Measurements from ENCODE around the gene RAB14. TPM values are rescaled to one million over a fixed set of nuclear protein-coding genes. Genes with fewer than 3 reads are reported as not detected.

RAB14 gene
- polyA plus RNA-seq, 1 of the 3 experiments (the other 2 are of a cell fraction) = 17.4 TPM

GRCh38 chr9:121183666-121184423 lies 17.8 kb downstream of the RAB14 start:
- 93% methylated on average over 3 of the region's 3 CpGs for WGBS (ENCODE audit: low lambda C conversion rate)
- Histone ChIP-seq H2AFZ (ENCODE audit: low read depth) (no peak overlapping the region), H3K27ac (ENCODE audit: low read depth in 2 of 2, low read length in 1 of 2) (no peak overlapping the region), H4K20me1 (ENCODE audit: insufficient read depth) (peaks cover 41% of the 10 kb centered on the region), H3K36me3 (replicated peaks in 1 of 2; ENCODE audit: control insufficient read depth in 1 of 2, insufficient read depth in 2 of 2, low read length in 1 of 2) (peaks cover 57 to 64% of the 10 kb centered on the region in 2 experiments), H3K9ac (no peak overlapping the region), H3K4me3 (ENCODE audit: low read depth in 2 of 2, low read length in 1 of 2) (no peak overlapping the region), H3K4me2 (no peak overlapping the region), H3F3A (replicated peaks; ENCODE audit: insufficient read depth) (no peaks in the 10 kb centered on the region), H3K9me3 (no peaks in the 10 kb centered on the region), H3K79me2 (ENCODE audit: insufficient read depth) (peaks cover 89% of the 10 kb centered on the region), H3K27me3 (ENCODE audit: insufficient read depth) (no peaks in the 10 kb centered on the region), H3K4me1 (ENCODE audit: control insufficient read depth in 1 of 2, insufficient read depth in 2 of 2, low read depth in 1 of 2, low read length in 1 of 2) (peaks cover 0 to 6% of the 10 kb centered on the region in 2 experiments; a peak in 1 of 4 replicates), H3K9me2 (no peaks in the 10 kb centered on the region)
- POLR2A ChIA-PET = no interaction called here
- no peak for TF ChIP-seq MXI1 (IDR thresholded peaks at IDR 0.05; ENCODE audit: low read depth, low read length)
- no peak for TF ChIP-seq TAF1 (IDR thresholded peaks at IDR 0.05; ENCODE audit: borderline replicate concordance, low read depth, low read length)
- TF ChIP-seq SMC3 (IDR thresholded peaks at IDR 0.05; ENCODE audit: low read depth, low read length) = no peak
- TF ChIP-seq FOXJ3 (CRISPR knock-in tag; IDR thresholded peaks at IDR 0.05) = no peak
- no peak for TF ChIP-seq YY1 (IDR thresholded peaks at IDR 0.05; ENCODE audit: low read depth)
- TF ChIP-seq, protein P1, sequence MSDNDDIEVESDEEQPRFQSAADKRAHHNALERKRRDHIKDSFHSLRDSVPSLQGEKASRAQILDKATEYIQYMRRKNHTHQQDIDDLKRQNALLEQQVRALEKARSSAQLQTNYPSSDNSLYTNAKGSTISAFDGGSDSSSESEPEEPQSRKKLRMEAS (IDR thresholded peaks at IDR 0.05; ENCODE audit: low read depth) = no peak
- CTCF ChIA-PET = interaction anchor here (0.8 to 3.5 kb wide), 2 partner anchors 15 to 29 kb away, joined by 3 to 9 read pairs; no protein-coding TSS in a partner anchor
- no peak for DNase-seq

DNA sequence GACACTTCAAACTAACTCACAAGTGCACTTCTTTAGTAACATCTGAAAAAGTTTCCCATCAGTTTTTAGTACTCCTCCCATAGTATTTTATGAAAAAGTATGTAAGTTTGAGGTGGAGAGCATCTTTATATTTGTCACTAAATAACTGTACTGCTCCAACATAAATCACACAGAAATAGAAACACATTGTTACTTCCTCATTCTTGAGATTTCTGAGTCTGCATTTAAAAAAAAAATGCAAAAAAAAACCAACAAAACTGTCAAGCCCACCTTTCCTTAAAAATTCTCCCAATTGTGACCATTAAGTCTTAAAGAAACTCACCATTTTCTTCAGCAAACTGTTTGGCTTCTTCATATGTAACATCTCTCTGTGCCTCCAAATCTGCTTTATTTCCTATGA lies 18.7 kb downstream of the RAB14 start:
- H3K4me1 ChIP-seq (ENCODE audit: control insufficient read depth in 1 of 2, insufficient read depth in 2 of 2, low read depth in 1 of 2, low read length in 1 of 2) = peaks cover 0 to 6% of the 10 kb centered on the region in 2 experiments; a peak in 1 of 4 replicates
- no peak overlapping the region for H3K4me3 ChIP-seq (ENCODE audit: low read depth in 2 of 2, low read length in 1 of 2)
- H4K20me1 ChIP-seq (ENCODE audit: insufficient read depth) = peaks cover 35% of the 10 kb centered on the region
- no peak overlapping the region for H3K4me2 ChIP-seq
- peaks cover 86% of the 10 kb centered on the region for H3K79me2 ChIP-seq (ENCODE audit: insufficient read depth)
- H3K27me3 ChIP-seq (ENCODE audit: insufficient read depth) = no peaks in the 10 kb centered on the region
- H3K27ac ChIP-seq (ENCODE audit: low read depth in 2 of 2, low read length in 1 of 2) = no peak overlapping the region
- CTCF ChIA-PET = no interaction called here
- H2AFZ ChIP-seq (ENCODE audit: low read depth) = no peak overlapping the region
- H3K9ac ChIP-seq = no peak overlapping the region
- POLR2A ChIA-PET = no interaction called here
- H3K36me3 ChIP-seq (replicated peaks in 1 of 2; ENCODE audit: control insufficient read depth in 1 of 2, insufficient read depth in 2 of 2, low read length in 1 of 2) = peaks cover 61 to 72% of the 10 kb centered on the region in 2 experiments
- no peaks in the 10 kb centered on the region for H3K9me2 ChIP-seq
- H3K9me3 ChIP-seq = no peaks in the 10 kb centered on the region
- TF ChIP-seq TCF12 (IDR thresholded peaks at IDR 0.05) (no peak), ELF1 (IDR thresholded peaks at IDR 0.05) (peak; percentile 62; the same call in 1 of the 2 replicates)
- TF ChIP-seq, protein P2, sequence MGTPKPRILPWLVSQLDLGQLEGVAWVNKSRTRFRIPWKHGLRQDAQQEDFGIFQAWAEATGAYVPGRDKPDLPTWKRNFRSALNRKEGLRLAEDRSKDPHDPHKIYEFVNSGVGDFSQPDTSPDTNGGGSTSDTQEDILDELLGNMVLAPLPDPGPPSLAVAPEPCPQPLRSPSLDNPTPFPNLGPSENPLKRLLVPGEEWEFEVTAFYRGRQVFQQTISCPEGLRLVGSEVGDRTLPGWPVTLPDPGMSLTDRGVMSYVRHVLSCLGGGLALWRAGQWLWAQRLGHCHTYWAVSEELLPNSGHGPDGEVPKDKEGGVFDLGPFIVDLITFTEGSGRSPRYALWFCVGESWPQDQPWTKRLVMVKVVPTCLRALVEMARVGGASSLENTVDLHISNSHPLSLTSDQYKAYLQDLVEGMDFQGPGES (IDR thresholded peaks at IDR 0.05; ENCODE audit: low read depth, low read length) = no peak
- DNase-seq = no peak
- H3F3A ChIP-seq (replicated peaks; ENCODE audit: insufficient read depth) = no peaks in the 10 kb centered on the region

Data from SK-N-SH (cell line).